IMR-90 (cell line): ENCODE results near the gene NELL2. TPM values are rescaled to one million over a fixed set of nuclear protein-coding genes. Genes with fewer than 3 reads are reported as not detected.

Experiments
- ATAC-seq: fragments of 200-7000 bp; cut with Tn5 transposase; 2 replicates; pipeline ENCODE4 v1.9.1; 2020; ENCODE audit warnings: low read depth, mild to moderate bottlenecking, moderate library complexity
- BruUV-seq: library from RNA; stranded (reverse); fragments of 400-500 nt; replicated peaks from 2 replicates; lab custom pipeline; 2021; lab: Mats Ljungman, UMichigan
- CTCF ChIA-PET: fragments of 300-600 bp; formaldehyde crosslinking; extraction: SDS; loops from one replicate; lab custom pipeline; 2021; ENCODE audit warnings: antibody characterized with exemption; lab: Yijun Ruan, JAX
- POLR2A ChIA-PET: fragments of 300-600 bp; sonication (Branson Sonifier 250); formaldehyde crosslinking; loops from one replicate; lab custom pipeline; 2022; ENCODE audit warnings: antibody characterized with exemption; ENCODE audit not compliant: unreplicated experiment; lab: Charles Lee
- DNase-seq: peaks from one replicate; pipeline ENCODE4 v3.0.0; 2013
- H2AFZ ChIP-seq: replicated peaks from 2 replicates; pipeline ENCODE3; 2013; ENCODE audit warnings: low read length, mild to moderate bottlenecking; ENCODE audit not compliant: poor library complexity
- H2AK5ac ChIP-seq: 2 replicates; pipeline ENCODE4 v1.6.1; 2013; ENCODE audit warnings: low read depth, low read length, inconsistent platforms
- H2AK9ac ChIP-seq: replicated peaks from 2 replicates; pipeline ENCODE3; 2013; ENCODE audit warnings: mild to moderate bottlenecking, low read depth, low read length, moderate library complexity; ENCODE audit not compliant: poor library complexity
- H2BK120ac ChIP-seq: 2 replicates; pipeline ENCODE4 v1.6.1; 2013; ENCODE audit warnings: low read depth, low read length, inconsistent platforms
- H2BK15ac ChIP-seq: 3 replicates; pipeline ENCODE4 v1.6.1; 2013; ENCODE audit warnings: low read depth, low read length, inconsistent platforms
- H2BK20ac ChIP-seq: 2 replicates; pipeline ENCODE4 v1.6.1; 2013; ENCODE audit warnings: low read depth, mild to moderate bottlenecking, inconsistent platforms, low read length, moderate library complexity
- H2BK5ac ChIP-seq: 2 replicates; pipeline ENCODE4 v1.6.1; 2013; ENCODE audit warnings: mild to moderate bottlenecking, low read depth, low read length, inconsistent platforms; ENCODE audit not compliant: poor library complexity, severe bottlenecking
- H3K14ac ChIP-seq: replicated peaks from 2 replicates; pipeline ENCODE4 v1.6.1; 2013; ENCODE audit warnings: low read depth, low read length, inconsistent platforms
- H3K18ac ChIP-seq: 2 replicates; pipeline ENCODE4 v1.6.1; 2013; ENCODE audit warnings: low read depth, low read length, control low read depth
- H3K23ac ChIP-seq: 2 replicates; pipeline ENCODE4 v1.6.1; 2013; ENCODE audit warnings: low read depth, low read length, inconsistent platforms
- H3K27ac ChIP-seq: 2 replicates; pipeline ENCODE4 v1.5.1; 2013; ENCODE audit warnings: mild to moderate bottlenecking, control low read depth, low read length; ENCODE audit not compliant: insufficient read depth
- H3K27me3 ChIP-seq: 2 replicates; pipeline ENCODE4 v1.6.1; 2013; ENCODE audit warnings: low read length; ENCODE audit not compliant: control insufficient read depth, insufficient read depth
- H3K36me3 ChIP-seq: 2 replicates; pipeline ENCODE4 v1.6.1; 2013; ENCODE audit warnings: low read length, mixed read lengths; ENCODE audit not compliant: control insufficient read depth, insufficient read depth
- H3K4ac ChIP-seq: 2 replicates; pipeline ENCODE4 v1.6.1; 2013; ENCODE audit warnings: low read depth, low read length, inconsistent platforms
- H3K4me1 ChIP-seq: 2 replicates; pipeline ENCODE4 v1.6.1; 2013; ENCODE audit warnings: low read length, mixed read lengths; ENCODE audit not compliant: control insufficient read depth, insufficient read depth
- H3K4me2 ChIP-seq: 2 replicates; pipeline ENCODE4 v1.6.1; 2013; ENCODE audit warnings: low read depth, mild to moderate bottlenecking, control low read depth, low read length, moderate library complexity
- H3K4me3 ChIP-seq: 2 replicates; pipeline ENCODE4 v1.5.1; 2013; ENCODE audit warnings: low read depth, mild to moderate bottlenecking, control low read depth, low read length, moderate library complexity; ENCODE audit not compliant: insufficient read depth
- H3K56ac ChIP-seq: 2 replicates; pipeline ENCODE4 v1.6.1; 2013; ENCODE audit warnings: low read length, inconsistent platforms; ENCODE audit not compliant: insufficient read depth; ENCODE audit errors: extremely low read depth
- H3K79me1 ChIP-seq, 2 experiments: 2 replicates each; pipeline ENCODE4 v1.6.1; 2013; ENCODE audit warnings: low read length in 2 of 2, inconsistent platforms in 1 of 2, low read depth in 1 of 2
- H3K9ac ChIP-seq: 2 replicates; pipeline ENCODE4 v1.6.1; 2013; ENCODE audit warnings: low read depth, low read length, control low read depth
- H3K9me1 ChIP-seq: 2 replicates; pipeline ENCODE4 v1.6.1; 2013; ENCODE audit warnings: low read length, inconsistent platforms; ENCODE audit not compliant: insufficient read depth
- H3K9me3 ChIP-seq: 2 replicates; pipeline ENCODE4 v1.6.1; 2013; ENCODE audit warnings: low read length; ENCODE audit not compliant: control insufficient read depth, insufficient read depth
- H4K20me1 ChIP-seq: 2 replicates; pipeline ENCODE4 v1.6.1; 2013; ENCODE audit warnings: low read length, inconsistent platforms; ENCODE audit not compliant: insufficient read depth
- H4K5ac ChIP-seq: 2 replicates; pipeline ENCODE4 v1.6.1; 2013; ENCODE audit warnings: mild to moderate bottlenecking, low read depth, low read length, control low read depth
- H4K8ac ChIP-seq, 2 experiments: 2 replicates each; pipeline ENCODE4 v1.6.1; 2013; ENCODE audit warnings: low read depth in 2 of 2, low read length in 2 of 2, control low read depth in 1 of 2, inconsistent platforms in 1 of 2
- H4K91ac ChIP-seq: 2 replicates; pipeline ENCODE4 v1.6.1; 2013; ENCODE audit warnings: low read depth, low read length, inconsistent platforms; ENCODE audit not compliant: insufficient read depth
- BHLHE40 ChIP-seq: fragments of 150-350 bp; IDR thresholded peaks from 2 replicates; pipeline ENCODE4 v1.6.1; 2016; ENCODE audit warnings: mild to moderate bottlenecking, low read depth, low read length
- CEBPB ChIP-seq: IDR thresholded peaks from 2 replicates; pipeline ENCODE4 v1.6.1; 2012; ENCODE audit warnings: low read depth, low read length, improper control_type of control experiment
- MAFK ChIP-seq: IDR thresholded peaks from 2 replicates; pipeline ENCODE4 v1.6.1; 2012; ENCODE audit warnings: low read depth, low read length, improper control_type of control experiment
- MAZ ChIP-seq: IDR thresholded peaks from 2 replicates; pipeline ENCODE4 v1.6.1; 2012; ENCODE audit warnings: low read depth, mild to moderate bottlenecking, low read length, improper control_type of control experiment, moderate library complexity, borderline replicate concordance
- MXI1 ChIP-seq: IDR thresholded peaks from 2 replicates; pipeline ENCODE4 v1.6.1; 2012; ENCODE audit warnings: low read depth, mild to moderate bottlenecking, low read length, moderate library complexity, borderline replicate concordance
- POLR2A ChIP-seq: IDR thresholded peaks from 2 replicates; pipeline ENCODE4 v1.6.1; 2012; ENCODE audit warnings: mild to moderate bottlenecking, low read depth, low read length
- RAD21 ChIP-seq: IDR thresholded peaks from 2 replicates; pipeline ENCODE4 v1.6.1; 2012; ENCODE audit warnings: low read length, improper control_type of control experiment
- RCOR1 ChIP-seq: IDR thresholded peaks from 2 replicates; pipeline ENCODE4 v1.6.1; 2012; ENCODE audit warnings: mild to moderate bottlenecking, low read length, improper control_type of control experiment; ENCODE audit not compliant: insufficient replicate concordance
- RFX5 ChIP-seq: IDR thresholded peaks from 2 replicates; pipeline ENCODE4 v1.8.0; 2012; ENCODE audit warnings: low read depth, mild to moderate bottlenecking, low read length, moderate library complexity
- dilution Hi-C: fragments of 300-500 bp; cut with HindIII; formaldehyde crosslinking; loops from one replicate; pipeline ENCODE4 v1.14.3; 2018; ENCODE audit warnings: low sequenced_read_pairs; ENCODE audit not compliant: unreplicated experiment
- in situ Hi-C: fragments of 300-500 bp; cut with MboI; formaldehyde crosslinking; loops from 3 replicates; pipeline ENCODE4 v1.14.3; 2019; ENCODE audit warnings: low sequenced_read_pairs, inconsistent platforms, mixed read lengths
- intact Hi-C: fragments of 100-400 bp; cut with micrococcal nuclease; formaldehyde crosslinking; loops from 2 replicates; pipeline ENCODE4 v1.10.0; 2022
- polyA plus RNA-seq, 3 experiments: library from polyadenylated mRNA; depleted of rRNA; stranded (reverse); fragments of >200 nt; gene quantifications; 2 replicates each; pipeline ENCODE4 v1.2.3, GENCODE V29; 2012; ENCODE audit warnings: low replicate concordance in 1 of 3
- total RNA-seq: library from RNA; depleted of rRNA; stranded (reverse); fragments of >200 nt; gene quantifications from 2 replicates; pipeline ENCODE4 v1.2.3, GENCODE V29; 2012
- TF ChIP-seq, protein P1 (sequence below): fragments of 150-350 bp; IDR thresholded peaks from 2 replicates; pipeline ENCODE4 v1.6.1; 2017; ENCODE audit warnings: mild to moderate bottlenecking, antibody characterized with exemption, low read length, low read depth
- TF ChIP-seq, protein P2 (sequence below): fragments of 150-350 bp; IDR thresholded peaks from 2 replicates; pipeline ENCODE4 v1.6.1; 2016; ENCODE audit warnings: low read depth, mild to moderate bottlenecking, low read length, moderate library complexity, borderline replicate concordance

The NELL2 gene
- total and polyA plus RNA-seq, 2 of the 4 experiments (the other 2 are of a cell fraction) = 0.18 to 0.26 TPM

- Histone ChIP-seq H3K9me3 (no peaks in the 10 kb centered on the region), H3K27me3 (no peaks in the 10 kb centered on the region), H3K27ac (no peak overlapping the region), H4K5ac (no peak overlapping the region), H3K56ac (no peak overlapping the region), H3K4me3 (no peak overlapping the region), H3K4me2 (no peak overlapping the region), H2AFZ (no peak overlapping the region), H2AK5ac (no peak overlapping the region), H2BK120ac (no peak overlapping the region), H4K91ac (no peak overlapping the region), H3K9me1 (no peaks in the 10 kb centered on the region), H2BK5ac (no peak overlapping the region), H4K20me1 (no peaks in the 10 kb centered on the region), H4K8ac (no peak overlapping the region), H3K14ac (no peak overlapping the region), H3K36me3 (no peaks in the 10 kb centered on the region), H3K4me1 (no peaks in the 10 kb centered on the region), H3K79me1 (no peaks in the 10 kb centered on the region), H3K18ac (no peak overlapping the region), H2BK15ac (no peak overlapping the region), H2BK20ac (no peak overlapping the region), H3K9ac (no peak overlapping the region), H3K4ac (no peak overlapping the region), H3K23ac (no peak overlapping the region), H2AK9ac (no peak overlapping the region)
- dilution Hi-C loops (no loop called here), intact Hi-C loops (no loop called here), in situ Hi-C loops (no loop called here)
- BruUV-seq = no TSS peak
- ChIA-PET POLR2A (no interaction called here), CTCF (interaction anchor here (0.6 kb wide), 2 partner anchors 19 to 596 kb away, joined by 3 read pairs; no protein-coding TSS in a partner anchor)
- DNase-seq (no peak), ATAC-seq (no peak)
- TF ChIP-seq, protein P1, sequence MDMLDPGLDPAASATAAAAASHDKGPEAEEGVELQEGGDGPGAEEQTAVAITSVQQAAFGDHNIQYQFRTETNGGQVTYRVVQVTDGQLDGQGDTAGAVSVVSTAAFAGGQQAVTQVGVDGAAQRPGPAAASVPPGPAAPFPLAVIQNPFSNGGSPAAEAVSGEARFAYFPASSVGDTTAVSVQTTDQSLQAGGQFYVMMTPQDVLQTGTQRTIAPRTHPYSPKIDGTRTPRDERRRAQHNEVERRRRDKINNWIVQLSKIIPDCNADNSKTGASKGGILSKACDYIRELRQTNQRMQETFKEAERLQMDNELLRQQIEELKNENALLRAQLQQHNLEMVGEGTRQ = no peak
- TF ChIP-seq BHLHE40 = no peak
- TF ChIP-seq MAZ = no peak
- no peak for TF ChIP-seq POLR2A
- TF ChIP-seq RCOR1 = no peak
- TF ChIP-seq RAD21 = no peak
- TF ChIP-seq RFX5 = no peak
- TF ChIP-seq MXI1 = no peak
- no peak for TF ChIP-seq CEBPB
- TF ChIP-seq MAFK = no peak
- TF ChIP-seq, protein P2, sequence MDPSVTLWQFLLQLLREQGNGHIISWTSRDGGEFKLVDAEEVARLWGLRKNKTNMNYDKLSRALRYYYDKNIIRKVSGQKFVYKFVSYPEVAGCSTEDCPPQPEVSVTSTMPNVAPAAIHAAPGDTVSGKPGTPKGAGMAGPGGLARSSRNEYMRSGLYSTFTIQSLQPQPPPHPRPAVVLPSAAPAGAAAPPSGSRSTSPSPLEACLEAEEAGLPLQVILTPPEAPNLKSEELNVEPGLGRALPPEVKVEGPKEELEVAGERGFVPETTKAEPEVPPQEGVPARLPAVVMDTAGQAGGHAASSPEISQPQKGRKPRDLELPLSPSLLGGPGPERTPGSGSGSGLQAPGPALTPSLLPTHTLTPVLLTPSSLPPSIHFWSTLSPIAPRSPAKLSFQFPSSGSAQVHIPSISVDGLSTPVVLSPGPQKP = no peak
Observed at GRCh38 chr12:44592626-44593025, 283.5 kb downstream of the NELL2 start.
